ENCODE data around the gene PCNX1. TPM values are rescaled to one million over a fixed set of nuclear protein-coding genes. Genes with fewer than 3 reads are reported as not detected.

Gene PCNX1
- total RNA-seq, 1 donor from 2014 or later, result 56.4 TPM

DNA sequence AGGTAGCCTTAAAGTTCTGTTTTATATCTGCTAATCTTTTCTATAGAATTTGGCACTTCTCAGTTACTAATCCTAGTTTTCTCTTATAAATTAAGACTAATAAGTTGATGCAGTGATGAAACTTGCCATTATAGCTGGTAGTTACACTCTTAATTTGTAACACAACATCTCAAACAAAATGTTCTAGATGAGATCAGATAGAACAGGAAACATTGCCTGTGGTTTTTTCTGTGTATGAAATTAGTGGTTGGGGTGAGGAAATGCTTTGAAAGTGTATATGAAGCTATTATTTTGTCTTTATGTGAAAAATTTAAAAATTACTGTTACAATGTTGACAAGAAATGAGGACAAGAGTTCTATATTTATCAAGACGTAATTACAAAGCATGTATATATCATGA, 91.9 kb downstream of the PCNX1 start:
- peaks cover 11% of the 10 kb centered on the region for H3K36me3 Mint-ChIP-seq (ENCODE audit: insufficient read depth)
- peaks cover 5% of the 10 kb centered on the region for H3K4me1 Mint-ChIP-seq (ENCODE audit: low read depth)

DNA sequence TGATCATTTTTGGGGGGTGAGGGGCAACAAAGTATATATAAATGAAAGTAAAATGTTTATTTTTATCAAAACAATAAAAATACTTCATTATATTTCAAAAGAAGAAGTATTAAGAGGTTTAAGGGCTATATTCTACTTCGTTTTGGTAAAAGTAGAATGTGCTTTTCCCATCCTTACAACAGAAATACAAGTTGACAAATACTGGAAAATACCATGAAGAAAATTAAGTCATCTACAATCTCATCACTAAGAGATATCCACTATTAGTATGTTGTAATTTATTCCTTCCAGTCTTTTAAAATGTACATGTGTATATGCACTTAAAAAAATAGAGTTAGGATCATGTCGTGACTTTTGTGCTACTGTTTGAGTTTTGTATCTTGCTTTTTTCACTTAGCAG, 92.8 kb downstream of the PCNX1 start:
- TF ChIP-seq, protein P1, sequence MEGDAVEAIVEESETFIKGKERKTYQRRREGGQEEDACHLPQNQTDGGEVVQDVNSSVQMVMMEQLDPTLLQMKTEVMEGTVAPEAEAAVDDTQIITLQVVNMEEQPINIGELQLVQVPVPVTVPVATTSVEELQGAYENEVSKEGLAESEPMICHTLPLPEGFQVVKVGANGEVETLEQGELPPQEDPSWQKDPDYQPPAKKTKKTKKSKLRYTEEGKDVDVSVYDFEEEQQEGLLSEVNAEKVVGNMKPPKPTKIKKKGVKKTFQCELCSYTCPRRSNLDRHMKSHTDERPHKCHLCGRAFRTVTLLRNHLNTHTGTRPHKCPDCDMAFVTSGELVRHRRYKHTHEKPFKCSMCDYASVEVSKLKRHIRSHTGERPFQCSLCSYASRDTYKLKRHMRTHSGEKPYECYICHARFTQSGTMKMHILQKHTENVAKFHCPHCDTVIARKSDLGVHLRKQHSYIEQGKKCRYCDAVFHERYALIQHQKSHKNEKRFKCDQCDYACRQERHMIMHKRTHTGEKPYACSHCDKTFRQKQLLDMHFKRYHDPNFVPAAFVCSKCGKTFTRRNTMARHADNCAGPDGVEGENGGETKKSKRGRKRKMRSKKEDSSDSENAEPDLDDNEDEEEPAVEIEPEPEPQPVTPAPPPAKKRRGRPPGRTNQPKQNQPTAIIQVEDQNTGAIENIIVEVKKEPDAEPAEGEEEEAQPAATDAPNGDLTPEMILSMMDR (IDR thresholded peaks at IDR 0.05; ENCODE audit: unreplicated experiment), result no peak
- Mint-ChIP-seq H3K27ac (no peak overlapping the region), H3K4me3 (ENCODE audit: low read depth) (no peak overlapping the region), H3K36me3 (ENCODE audit: insufficient read depth) (peaks cover 15% of the 10 kb centered on the region), H3K27me3 (no peaks in the 10 kb centered on the region), H3K4me1 (ENCODE audit: low read depth) (peaks cover 5% of the 10 kb centered on the region), H3K9me3 (ENCODE audit: low read depth) (no peaks in the 10 kb centered on the region)
- DNase-seq (ENCODE audit: low spot score, unreplicated experiment), result no peak

More for the DNA sequence above, 91.9 kb downstream of the PCNX1 start:
- H3K27ac Mint-ChIP-seq, result no peak overlapping the region
- no peaks in the 10 kb centered on the region for H3K27me3 Mint-ChIP-seq
- TF ChIP-seq, protein P1 (IDR thresholded peaks at IDR 0.05; ENCODE audit: unreplicated experiment), result no peak
- no peak overlapping the region for H3K4me3 Mint-ChIP-seq (ENCODE audit: low read depth)
- DNase-seq (ENCODE audit: low spot score, unreplicated experiment), result no peak
- no peaks in the 10 kb centered on the region for H3K9me3 Mint-ChIP-seq (ENCODE audit: low read depth)

DNA sequence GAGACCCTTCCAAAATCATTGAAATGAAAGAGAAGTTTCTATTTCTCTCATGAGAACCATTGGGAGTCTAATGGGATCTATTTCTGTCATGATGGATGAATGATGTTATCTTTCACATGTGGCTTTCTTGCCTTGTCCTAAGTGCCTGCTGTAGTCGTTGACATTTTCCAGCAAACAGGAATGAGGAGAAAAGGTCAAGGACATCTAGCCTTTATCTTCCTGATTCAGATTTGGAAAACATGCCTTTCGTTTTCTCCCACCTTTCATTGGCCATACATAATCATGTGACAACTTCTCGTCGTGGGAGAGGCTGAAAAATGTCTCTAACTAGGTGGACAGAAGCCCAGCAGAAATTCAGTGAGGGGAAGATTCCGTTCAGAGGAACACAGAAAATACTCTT, 94.5 kb downstream of the PCNX1 start:
- DNase-seq (ENCODE audit: low spot score, unreplicated experiment), result no peak

DNA sequence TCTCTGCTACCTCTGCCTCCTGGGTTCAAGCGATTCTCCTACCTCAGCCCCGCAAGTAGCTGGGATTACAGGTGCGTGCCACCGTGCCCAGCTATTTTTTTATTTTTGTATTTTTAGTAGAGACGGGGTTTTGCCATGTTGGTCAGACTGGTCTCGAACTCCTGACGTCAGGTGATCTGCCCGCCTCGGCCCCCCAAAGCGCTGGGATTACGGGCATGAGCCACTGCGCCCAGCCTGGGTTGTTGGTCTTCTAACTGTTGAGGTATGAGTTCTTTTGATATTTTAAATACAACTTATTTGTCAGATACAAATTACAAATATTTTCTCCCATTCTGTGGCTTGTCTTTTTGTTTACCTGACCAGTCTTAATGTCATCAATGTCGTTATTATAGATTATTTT, 95.9 kb downstream of the PCNX1 start:
- Mint-ChIP-seq H3K9me3 (ENCODE audit: low read depth) (no peaks in the 10 kb centered on the region), H3K36me3 (ENCODE audit: insufficient read depth) (peaks cover 11% of the 10 kb centered on the region), H3K4me3 (ENCODE audit: low read depth) (no peak overlapping the region), H3K27me3 (no peaks in the 10 kb centered on the region), H3K27ac (no peak overlapping the region), H3K4me1 (ENCODE audit: low read depth) (no peaks in the 10 kb centered on the region)
- no peak for DNase-seq (ENCODE audit: low spot score, unreplicated experiment)
- TF ChIP-seq, protein P1 (IDR thresholded peaks at IDR 0.05; ENCODE audit: unreplicated experiment), result no peak

More for the DNA sequence above, 94.5 kb downstream of the PCNX1 start:
- TF ChIP-seq, protein P1 (IDR thresholded peaks at IDR 0.05; ENCODE audit: unreplicated experiment), result no peak
- Mint-ChIP-seq H3K27ac (no peak overlapping the region), H3K4me3 (ENCODE audit: low read depth) (no peak overlapping the region), H3K9me3 (ENCODE audit: low read depth) (no peaks in the 10 kb centered on the region), H3K36me3 (ENCODE audit: insufficient read depth) (peaks cover 11% of the 10 kb centered on the region), H3K4me1 (ENCODE audit: low read depth) (no peaks in the 10 kb centered on the region), H3K27me3 (no peaks in the 10 kb centered on the region)

DNA sequence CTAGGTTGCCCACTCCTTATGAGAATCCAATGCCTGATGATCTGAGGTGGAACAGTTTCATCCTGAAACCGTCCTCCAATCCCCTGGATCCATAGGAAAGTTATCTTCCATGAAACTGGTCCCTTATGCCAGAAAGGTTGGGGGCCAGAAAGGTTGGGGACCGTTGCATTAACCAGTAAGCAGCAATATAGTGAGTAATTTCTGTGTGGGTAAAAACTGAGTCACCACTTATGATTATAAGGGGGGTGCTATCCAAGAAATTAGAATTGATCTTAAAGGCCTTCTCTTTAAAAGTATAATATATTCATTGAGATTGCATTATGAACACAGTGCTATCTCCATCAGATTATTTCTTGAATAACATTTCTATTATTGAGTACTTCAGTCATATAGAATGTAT, 97.2 kb downstream of the PCNX1 start:
- no peak overlapping the region for H3K4me3 Mint-ChIP-seq (ENCODE audit: low read depth)
- no peaks in the 10 kb centered on the region for H3K4me1 Mint-ChIP-seq (ENCODE audit: low read depth)
- H3K27ac Mint-ChIP-seq, result no peak overlapping the region
- no peaks in the 10 kb centered on the region for H3K27me3 Mint-ChIP-seq
- DNase-seq (ENCODE audit: low spot score, unreplicated experiment), result no peak
- H3K36me3 Mint-ChIP-seq (ENCODE audit: insufficient read depth), result peaks cover 11% of the 10 kb centered on the region
- TF ChIP-seq, protein P1 (IDR thresholded peaks at IDR 0.05; ENCODE audit: unreplicated experiment), result no peak
- no peaks in the 10 kb centered on the region for H3K9me3 Mint-ChIP-seq (ENCODE audit: low read depth)

All from progenitor cell of endocrine pancreas (in vitro differentiated cells).